HG03097 (cell line): ENCODE measurements around the gene TAF4.
A peak's percentile ranks its signal among the peaks of the same experiment; 100 is the strongest.
"Not testable (repeated sequence)": the region's sequence is repeated elsewhere in the genome, so short reads cannot be mapped to it uniquely, and the experiment has no call there.

Experiments
- ATAC-seq: cut with Tn5 transposase; IDR thresholded peaks from one replicate; pipeline ENCODE4 v1.9.1; 2021; ENCODE audit not compliant: unreplicated experiment, low FRiP score

Gene TAF4, protein sequence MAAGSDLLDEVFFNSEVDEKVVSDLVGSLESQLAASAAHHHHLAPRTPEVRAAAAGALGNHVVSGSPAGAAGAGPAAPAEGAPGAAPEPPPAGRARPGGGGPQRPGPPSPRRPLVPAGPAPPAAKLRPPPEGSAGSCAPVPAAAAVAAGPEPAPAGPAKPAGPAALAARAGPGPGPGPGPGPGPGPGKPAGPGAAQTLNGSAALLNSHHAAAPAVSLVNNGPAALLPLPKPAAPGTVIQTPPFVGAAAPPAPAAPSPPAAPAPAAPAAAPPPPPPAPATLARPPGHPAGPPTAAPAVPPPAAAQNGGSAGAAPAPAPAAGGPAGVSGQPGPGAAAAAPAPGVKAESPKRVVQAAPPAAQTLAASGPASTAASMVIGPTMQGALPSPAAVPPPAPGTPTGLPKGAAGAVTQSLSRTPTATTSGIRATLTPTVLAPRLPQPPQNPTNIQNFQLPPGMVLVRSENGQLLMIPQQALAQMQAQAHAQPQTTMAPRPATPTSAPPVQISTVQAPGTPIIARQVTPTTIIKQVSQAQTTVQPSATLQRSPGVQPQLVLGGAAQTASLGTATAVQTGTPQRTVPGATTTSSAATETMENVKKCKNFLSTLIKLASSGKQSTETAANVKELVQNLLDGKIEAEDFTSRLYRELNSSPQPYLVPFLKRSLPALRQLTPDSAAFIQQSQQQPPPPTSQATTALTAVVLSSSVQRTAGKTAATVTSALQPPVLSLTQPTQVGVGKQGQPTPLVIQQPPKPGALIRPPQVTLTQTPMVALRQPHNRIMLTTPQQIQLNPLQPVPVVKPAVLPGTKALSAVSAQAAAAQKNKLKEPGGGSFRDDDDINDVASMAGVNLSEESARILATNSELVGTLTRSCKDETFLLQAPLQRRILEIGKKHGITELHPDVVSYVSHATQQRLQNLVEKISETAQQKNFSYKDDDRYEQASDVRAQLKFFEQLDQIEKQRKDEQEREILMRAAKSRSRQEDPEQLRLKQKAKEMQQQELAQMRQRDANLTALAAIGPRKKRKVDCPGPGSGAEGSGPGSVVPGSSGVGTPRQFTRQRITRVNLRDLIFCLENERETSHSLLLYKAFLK

GRCh38 chr20:62065674-62066338 lies at the start of gene TAF4:
Gene TAF4 (minus strand): TSS chr20:62065881. CDS start chr20:62065810, 71 bp downstream.
- peak; percentile 75 for ATAC-seq

DNA sequence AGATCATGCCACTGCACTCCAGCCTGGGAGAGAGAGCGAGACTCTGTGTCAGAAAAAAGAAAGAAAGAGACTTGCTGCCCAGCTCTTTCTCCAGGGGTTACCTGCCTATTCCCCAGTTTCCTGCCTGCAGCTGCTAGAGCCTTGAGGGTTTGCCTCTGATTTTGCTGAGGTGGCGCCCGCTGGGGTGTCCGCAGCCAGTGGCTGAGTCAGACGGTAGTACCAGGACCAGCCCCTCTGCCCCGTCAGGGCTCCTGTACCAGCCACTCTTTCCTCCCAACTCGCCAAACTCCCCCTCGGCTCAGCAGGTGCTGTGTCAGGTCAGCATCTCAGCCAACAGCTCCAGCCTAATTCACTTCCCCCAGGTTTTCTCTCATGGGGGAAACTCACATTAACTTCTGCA lies 49.2 kb upstream of the TAF4 start:
- no peak for ATAC-seq

DNA sequence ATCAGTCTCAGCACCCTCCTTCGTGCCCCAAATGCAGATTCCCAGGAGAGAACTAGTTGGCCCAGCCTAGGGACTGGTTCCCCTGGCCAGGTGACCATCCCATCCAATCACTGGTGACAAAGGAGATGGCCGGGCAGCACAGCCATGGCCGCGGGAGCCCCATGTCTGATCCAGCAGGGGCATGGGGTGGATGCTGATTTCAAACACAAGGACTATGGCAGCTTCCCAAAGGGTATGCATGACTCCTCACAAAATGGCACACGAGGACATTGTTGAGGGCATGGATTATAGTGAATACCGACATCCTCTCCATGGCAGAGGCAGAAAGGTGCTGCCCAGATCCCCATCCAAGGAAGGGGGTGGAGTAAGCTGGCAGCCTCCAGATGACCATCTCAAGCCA lies 46.7 kb upstream of the TAF4 start:
- no peak for ATAC-seq

GRCh38 chr20:62111148-62111547 lies 45.5 kb upstream of the TAF4 start:
- no peak for ATAC-seq

DNA sequence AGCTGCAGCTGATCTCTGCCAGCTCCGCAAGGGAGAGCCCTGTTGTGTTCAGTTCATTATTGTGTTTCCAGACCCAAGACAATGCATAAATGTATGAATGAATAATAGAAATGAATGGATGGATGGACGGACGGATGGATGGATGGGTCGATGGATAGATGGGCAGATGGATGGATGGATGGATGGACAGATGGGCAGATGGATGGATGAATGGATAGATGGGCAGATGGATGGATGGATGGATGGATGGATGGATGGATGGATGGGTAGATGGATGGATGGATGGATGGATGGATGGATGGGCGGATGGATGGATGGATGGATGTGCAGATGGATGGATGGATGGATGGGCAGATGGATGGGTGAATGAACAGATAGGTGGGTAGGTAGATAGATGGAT lies 39.9 kb upstream of the TAF4 start:
- no peak for ATAC-seq

DNA sequence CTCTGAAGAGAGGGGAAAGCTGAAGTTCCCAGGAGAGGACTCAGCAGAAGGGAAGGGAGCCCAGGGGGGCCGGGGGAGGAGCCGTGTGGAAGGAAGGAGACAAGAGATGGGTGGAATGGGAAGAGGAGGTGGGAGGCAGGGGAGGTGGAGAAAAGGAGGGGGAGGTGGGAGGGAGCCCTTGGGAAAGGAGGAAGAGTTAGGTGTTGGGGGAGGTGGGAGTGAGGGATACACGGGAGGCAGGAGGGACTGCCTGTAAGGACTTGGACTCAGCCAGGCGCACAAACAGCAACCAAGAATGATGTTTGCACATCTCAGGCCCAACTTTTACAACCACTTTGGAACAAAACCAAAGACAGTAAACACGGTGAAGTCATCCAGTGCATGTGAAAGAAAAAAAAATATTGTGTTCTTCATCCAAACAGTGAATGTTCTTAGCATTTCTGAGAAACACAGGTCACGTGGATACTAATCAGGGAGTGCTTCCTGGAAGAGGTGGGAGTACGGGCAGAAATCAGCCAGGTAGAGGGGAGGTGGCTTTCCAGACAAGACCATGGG lies 39.2 kb upstream of the TAF4 start:
- ATAC-seq, result no peak

DNA sequence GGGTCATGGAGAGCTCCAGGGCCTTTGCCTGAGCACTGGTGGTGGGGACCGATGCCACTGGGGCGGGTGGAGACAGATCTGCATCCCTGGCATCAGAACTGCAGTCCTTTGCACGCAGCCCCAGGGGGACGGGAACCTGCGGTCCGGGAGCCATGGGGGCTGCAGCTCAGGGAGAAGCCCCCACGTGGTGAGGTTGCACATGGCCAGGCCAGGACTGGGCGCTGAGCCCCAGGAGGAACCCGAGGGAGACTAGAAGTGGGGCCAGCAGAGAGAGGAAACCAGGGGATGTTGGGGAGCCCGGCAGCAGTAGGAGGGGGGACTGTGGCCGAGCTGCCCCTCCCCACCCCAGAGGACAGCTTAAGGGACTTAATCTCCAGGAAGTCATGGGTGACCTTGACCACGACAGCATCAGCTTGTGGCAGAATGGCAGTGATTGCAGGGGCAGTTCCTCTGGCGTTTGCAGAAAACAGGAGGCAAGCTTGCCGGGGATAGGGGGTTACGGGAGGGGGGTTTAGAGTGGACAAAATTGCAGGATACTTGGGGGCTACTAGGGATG lies 38.6 kb upstream of the TAF4 start:
- no peak for ATAC-seq

GRCh38 chr20:62103508-62104233 lies 38.0 kb upstream of the TAF4 start:
- ATAC-seq, result no peak

DNA sequence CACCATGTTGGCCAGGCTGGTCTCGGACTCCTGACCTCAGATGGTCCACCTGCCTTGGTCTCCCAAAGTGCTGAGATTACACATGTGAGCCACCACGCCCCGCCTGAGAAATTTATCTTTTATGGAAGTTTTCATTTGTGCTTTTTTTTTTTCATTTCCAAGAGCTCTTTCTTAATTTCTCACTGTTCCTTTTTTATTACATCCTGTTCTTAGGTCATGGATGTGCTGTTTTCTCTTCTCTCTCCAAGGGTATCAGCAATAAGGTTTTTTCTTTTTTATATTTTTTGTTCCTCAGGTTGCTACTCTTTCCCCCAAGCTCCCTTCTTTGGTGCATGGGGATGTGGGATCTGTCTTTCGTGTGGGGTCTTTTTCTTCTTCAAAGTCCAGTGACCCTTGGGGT lies 35.4 kb upstream of the TAF4 start:
- no peak for ATAC-seq

DNA sequence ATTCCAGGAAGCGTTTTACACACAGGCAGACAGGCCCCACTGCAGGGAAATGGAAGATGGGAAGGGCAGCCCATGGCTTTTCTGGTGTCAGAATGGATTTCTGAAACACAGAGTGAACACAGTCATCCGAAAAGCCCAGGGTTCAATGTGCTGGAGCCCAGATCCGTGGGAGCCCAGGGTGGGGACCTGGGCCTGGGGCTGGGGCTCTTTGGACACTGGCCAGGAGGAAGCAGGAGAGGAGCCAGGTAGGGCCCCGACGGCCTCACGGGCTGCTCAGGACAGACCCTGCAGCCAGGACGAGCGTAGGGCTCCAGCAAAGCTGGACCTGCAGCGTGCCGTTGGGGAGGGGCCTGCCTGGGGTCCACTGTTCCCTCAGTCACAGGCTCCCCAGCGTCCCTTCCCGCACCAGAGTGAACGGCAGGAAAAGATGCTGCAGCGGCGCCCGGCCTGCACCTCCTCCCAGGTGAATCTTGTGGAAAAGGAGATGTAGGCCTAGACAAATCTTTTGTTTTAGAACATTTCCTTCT lies 32.3 kb upstream of the TAF4 start:
- ATAC-seq, result no peak

- ATAC-seq, result no peak
These were observed 31.0 kb upstream of the TAF4 start for GRCh38 chr20:62096421-62097380.

GRCh38 chr20:62089393-62089792 lies 23.7 kb upstream of the TAF4 start:
- no peak for ATAC-seq

- ATAC-seq, result no peak
These were observed 22.8 kb upstream of the TAF4 start for GRCh38 chr20:62088258-62089127.

DNA sequence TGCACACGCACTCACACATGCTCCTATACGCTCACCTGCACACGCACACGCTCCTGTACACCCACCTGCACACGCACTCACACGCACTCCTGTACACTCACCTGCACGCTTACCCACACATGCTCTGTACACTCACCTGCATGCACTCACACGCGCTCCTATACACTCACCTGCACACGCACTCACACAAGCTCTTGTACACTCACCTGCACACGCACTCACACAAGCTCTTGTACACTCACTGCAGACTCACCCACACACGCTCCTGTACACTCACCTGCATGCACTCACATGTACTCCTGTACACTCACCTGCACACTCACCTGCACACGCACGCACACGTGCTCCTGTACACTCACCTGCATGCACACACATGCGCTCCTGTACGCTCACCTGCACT lies 22.0 kb upstream of the TAF4 start:
- no peak for ATAC-seq

- no peak for ATAC-seq
These were observed 21.5 kb upstream of the TAF4 start for GRCh38 chr20:62087227-62087626.

GRCh38 chr20:62085206-62085605 lies 19.5 kb upstream of the TAF4 start:
- ATAC-seq, result no peak

DNA sequence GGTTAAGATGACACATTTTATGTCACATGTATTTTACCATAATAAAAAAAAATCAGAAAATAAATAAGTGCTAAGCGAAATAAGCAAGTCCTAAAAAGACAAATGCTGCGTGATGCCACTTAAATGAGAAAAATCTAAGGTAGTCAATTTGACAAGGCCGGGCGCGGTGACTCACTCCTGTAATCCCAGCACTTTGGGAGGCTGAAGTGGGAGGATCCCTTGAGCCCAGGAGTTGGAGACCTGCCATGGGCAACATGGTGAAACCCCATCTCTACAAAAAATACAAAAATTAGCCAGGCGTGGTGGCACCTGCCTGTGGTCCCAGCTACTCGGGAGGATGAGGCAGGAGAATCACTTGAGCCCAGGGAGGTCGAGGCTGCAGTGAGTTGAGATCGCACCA lies 18.5 kb upstream of the TAF4 start:
- not testable (repeated sequence) for ATAC-seq
